RWPE1 (cell line): ENCODE measurements around the gene BEST4.
"Not testable (repeated sequence)": the region's sequence is repeated elsewhere in the genome, so short reads cannot be mapped to it uniquely, and the experiment has no call there.

ENCODE experiments used
- CTCF ChIA-PET: fragments of 350-600 bp; sonication (Branson Sonifier 250); formaldehyde crosslinking; extraction: SDS; loops from one replicate; lab custom pipeline; 2021; lab: Yijun Ruan, JAX
- POLR2A ChIA-PET: fragments of 400-600 bp; formaldehyde crosslinking; extraction: SDS; loops from one replicate; lab custom pipeline; 2020; ENCODE audit warnings: antibody characterized with exemption; ENCODE audit not compliant: low non-redundant PET; lab: Yijun Ruan, JAX
- DNase-seq: peaks from one replicate; pipeline ENCODE4 v3.0.0; 2012; ENCODE audit warnings: low spot score
- H3K27ac ChIP-seq: fragments of 450-650 bp; 2 replicates; pipeline ENCODE4 v1.5.1; 2017
- TF ChIP-seq, protein P1 (sequence below): fragments of 450-650 bp; conservative IDR thresholded peaks from 2 replicates; pipeline ENCODE4 v1.5.1; 2017; ENCODE audit warnings: low read depth, mild to moderate bottlenecking

BEST4 gene

GRCh38 chr1:44826375-44827196 lies 38.6 kb upstream of the BEST4 start:
- ChIA-PET CTCF (no interaction called here), POLR2A (interaction anchor here (0.6 kb wide), 1 partner anchor 60 kb away, joined by 3 read pairs; no protein-coding TSS in a partner anchor)
- peak overlapping the region; percentile 12; the same call in 1 of the 2 replicates for H3K27ac ChIP-seq
- no peak for DNase-seq
- TF ChIP-seq, protein P1, sequence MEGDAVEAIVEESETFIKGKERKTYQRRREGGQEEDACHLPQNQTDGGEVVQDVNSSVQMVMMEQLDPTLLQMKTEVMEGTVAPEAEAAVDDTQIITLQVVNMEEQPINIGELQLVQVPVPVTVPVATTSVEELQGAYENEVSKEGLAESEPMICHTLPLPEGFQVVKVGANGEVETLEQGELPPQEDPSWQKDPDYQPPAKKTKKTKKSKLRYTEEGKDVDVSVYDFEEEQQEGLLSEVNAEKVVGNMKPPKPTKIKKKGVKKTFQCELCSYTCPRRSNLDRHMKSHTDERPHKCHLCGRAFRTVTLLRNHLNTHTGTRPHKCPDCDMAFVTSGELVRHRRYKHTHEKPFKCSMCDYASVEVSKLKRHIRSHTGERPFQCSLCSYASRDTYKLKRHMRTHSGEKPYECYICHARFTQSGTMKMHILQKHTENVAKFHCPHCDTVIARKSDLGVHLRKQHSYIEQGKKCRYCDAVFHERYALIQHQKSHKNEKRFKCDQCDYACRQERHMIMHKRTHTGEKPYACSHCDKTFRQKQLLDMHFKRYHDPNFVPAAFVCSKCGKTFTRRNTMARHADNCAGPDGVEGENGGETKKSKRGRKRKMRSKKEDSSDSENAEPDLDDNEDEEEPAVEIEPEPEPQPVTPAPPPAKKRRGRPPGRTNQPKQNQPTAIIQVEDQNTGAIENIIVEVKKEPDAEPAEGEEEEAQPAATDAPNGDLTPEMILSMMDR, result no peak

DNA sequence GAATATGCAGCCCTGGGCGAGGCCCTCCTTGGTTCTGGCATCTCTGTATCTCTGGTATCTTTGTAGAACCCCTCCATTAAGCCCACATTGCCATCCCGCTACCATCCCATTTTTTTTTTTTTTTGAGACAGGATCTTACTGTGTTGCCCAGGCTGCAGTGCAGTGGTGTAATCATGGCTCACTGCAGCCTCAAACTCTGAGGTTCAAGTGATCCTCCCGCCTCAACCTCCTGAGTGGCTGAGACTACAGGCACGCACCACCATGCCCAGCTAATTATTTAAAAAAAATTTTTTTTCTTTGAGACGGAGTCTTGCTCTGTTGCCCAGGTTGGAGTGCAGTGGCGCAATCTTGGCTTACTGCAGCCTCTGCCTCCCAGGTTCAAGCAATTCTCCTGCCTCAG lies 36.4 kb upstream of the BEST4 start:
- H3K27ac ChIP-seq, POLR2A ChIA-PET, CTCF ChIA-PET, DNase-seq: not testable (repeated sequence)

- DNase-seq, result no peak
- ChIA-PET CTCF (interaction anchor here (0.6 to 1.4 kb wide), 4 partner anchors 13 to 500 kb away, joined by 3 to 4 read pairs (median 3); no protein-coding TSS in a partner anchor), POLR2A (no interaction called here)
- TF ChIP-seq, protein P1, result no peak
- H3K27ac ChIP-seq, result peak overlapping the region; percentile 30
Measured at GRCh38 chr1:44822981-44823451, 35.0 kb upstream of the BEST4 start.

GRCh38 chr1:44822131-44822701 lies 34.2 kb upstream of the BEST4 start:
- TF ChIP-seq, protein P1, result no peak
- H3K27ac ChIP-seq, result peak overlapping the region; percentile 30
- no peak for DNase-seq
- ChIA-PET POLR2A (no interaction called here), CTCF (interaction anchor here (0.7 to 1.4 kb wide), 4 partner anchors 13 to 190 kb away, joined by 3 to 4 read pairs (median 3); partner anchors contain the start of gene UROD)

GRCh38 chr1:44821240-44821715 lies 33.3 kb upstream of the BEST4 start:
- peak overlapping the region; percentile 94 for H3K27ac ChIP-seq
- ChIA-PET CTCF (interaction anchor here (0.7 to 1.4 kb wide), 3 partner anchors 10 to 14 kb away, joined by 3 to 4 read pairs (median 3); no protein-coding TSS in a partner anchor), POLR2A (no interaction called here)
- no peak for DNase-seq
- TF ChIP-seq, protein P1, result no peak

- no peak for DNase-seq
- POLR2A ChIA-PET, result no interaction called here
- CTCF ChIA-PET, result interaction anchor here (0.6 to 1.0 kb wide), 3 partner anchors 11 to 462 kb away, joined by 3 read pairs; no protein-coding TSS in a partner anchor
- H3K27ac ChIP-seq, result peak overlapping the region; percentile 94
- TF ChIP-seq, protein P1, result no peak
Measured at GRCh38 chr1:44820328-44821239, 32.6 kb upstream of the BEST4 start.
